NOMO-1 (cell line): ENCODE data around the gene ASXL3.

Source experiments
- DNase-seq, 2 experiments: peaks; one replicate each; lab custom pipeline; 2025; ENCODE audit not compliant: unreplicated experiment in 2 of 2; lab: John Stamatoyannopoulos, UW

The ASXL3 gene

DNA sequence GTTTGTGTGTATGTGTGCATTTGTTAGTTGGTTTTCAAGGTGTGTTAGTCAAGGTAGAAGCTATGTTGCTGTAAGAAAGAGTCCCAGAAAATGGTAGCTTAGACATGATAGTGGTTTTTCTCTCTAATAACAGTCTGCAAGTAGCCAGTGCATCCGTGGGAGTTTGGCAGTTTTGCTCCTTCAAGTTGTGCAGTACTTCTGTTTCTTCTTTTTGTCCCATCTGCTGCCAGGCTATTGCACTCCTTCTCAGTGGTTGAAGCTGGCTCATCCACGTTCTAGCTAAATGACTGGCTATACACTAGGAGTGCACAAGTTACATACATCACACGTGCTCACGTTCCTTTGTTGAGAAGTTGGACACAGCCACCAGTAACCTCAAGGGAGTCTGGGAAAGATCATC is 134.7 kb downstream of the ASXL3 start:
- no peak for DNase-seq

DNA sequence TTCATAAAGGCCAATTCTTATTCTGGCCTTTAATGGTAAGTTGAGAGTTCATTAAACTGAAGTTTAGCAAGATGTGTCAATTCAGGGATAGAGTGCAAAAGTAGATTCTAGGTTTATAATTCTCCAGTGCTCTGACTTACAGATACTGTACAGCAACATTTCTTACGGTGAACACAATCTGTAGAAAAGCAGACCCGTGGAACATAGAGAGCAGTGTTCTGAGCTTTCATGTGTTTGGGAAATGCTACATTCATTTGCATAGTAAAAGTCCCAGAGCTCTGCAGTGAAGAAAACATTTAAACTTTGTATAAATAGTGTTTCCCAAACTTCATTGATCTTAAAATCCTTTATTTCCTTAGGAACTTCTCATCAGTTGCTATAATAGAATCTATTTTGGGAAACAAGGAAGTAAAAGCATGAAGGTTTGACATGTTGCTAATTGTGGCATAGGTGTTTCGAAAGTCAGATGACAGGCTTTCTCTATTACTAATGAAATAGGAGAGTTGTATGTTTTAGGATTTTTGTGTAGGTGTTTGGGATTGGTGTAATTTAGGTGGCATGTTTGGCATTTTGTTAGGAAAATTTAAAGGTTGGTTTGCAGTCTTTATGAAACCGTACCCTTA is 138.2 kb downstream of the ASXL3 start:
- peak in 1 of 2 experiments; percentile 19 for DNase-seq

DNA sequence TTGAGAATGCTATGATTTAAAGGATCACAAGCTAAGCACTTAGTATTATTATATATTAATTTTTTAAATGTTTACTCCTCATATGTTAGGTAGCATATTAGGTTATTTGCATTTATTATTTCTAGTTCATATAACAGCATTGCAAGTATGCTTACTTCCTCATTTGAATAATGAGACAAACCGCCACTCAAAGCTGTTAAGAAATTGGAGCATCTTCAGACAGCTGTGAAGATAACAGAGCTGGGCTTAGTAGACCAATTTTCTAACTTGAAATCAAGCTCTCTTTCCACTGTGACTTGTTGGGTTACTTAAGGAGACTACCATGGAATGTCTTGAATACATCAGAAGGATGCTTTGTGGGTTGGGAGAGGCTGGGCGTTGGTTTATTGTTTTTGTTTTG is 139.3 kb downstream of the ASXL3 start:
- peak in 1 of 2 experiments; percentile 40 for DNase-seq

DNA sequence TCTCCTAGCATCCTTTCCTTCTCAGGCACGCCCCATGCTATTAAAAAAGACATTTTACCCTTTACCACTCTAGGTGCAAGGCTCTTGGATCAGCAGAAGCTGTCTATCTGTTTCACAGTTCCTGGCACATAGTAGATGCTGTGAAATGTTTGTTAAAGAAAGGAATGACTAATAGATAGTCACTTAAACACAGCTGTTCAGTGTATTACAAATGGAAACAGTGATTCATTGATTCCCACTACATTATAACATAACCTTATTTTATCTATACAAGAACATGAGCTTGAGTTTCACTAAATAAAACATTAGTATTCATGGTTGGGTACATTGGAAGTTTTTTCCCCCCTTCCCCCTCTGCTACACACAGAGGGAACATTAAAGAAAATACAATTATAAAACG is 142.1 kb downstream of the ASXL3 start:
- DNase-seq = no peak

DNA sequence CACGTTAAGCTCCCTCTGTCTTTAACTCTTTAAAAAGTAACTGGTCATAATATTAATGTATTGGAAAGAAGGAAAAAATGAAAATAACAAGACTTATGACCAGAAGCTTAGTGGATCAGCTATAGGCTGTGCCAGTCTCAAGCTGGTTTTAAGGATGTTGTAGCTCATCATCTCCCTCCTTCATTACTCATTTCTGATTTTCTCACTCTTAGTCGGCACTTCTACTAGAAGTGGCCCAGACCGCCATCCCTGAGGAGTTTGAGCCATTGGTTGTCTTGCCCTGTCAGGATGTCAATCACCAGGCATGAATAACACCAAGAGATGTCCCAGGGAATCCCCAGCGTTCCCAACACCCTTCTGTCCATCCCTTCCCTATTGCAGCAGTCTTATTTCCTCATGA is 151.5 kb downstream of the ASXL3 start:
- DNase-seq = no peak

GRCh38 chr18:33733376-33733775 is 155.4 kb downstream of the ASXL3 start:
- peak in 1 of 2 experiments; percentile 5 for DNase-seq

DNA sequence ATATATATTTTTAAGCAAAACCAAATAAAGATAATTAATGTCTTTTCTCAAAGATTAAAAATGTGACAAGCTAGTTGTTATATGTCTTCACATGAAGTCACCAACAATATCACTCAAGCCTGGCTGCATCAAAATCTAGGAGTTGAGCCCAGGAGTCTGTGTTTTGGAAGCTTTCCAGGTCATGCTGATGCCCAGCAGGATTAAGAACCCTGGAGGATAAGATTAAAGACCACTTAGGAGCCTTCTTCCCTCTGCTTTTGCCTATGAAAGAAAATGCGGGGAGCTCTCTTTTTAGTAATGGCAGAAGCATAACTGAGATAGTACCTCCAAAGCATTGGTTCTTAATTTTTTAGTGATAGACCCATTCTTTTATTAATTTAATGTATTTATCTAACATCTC is 157.4 kb downstream of the ASXL3 start:
- DNase-seq = no peak

- DNase-seq = no peak
Measured at GRCh38 chr18:33741760-33742159, 163.7 kb downstream of the ASXL3 start.

GRCh38 chr18:33744032-33744697 is 166.1 kb downstream of the ASXL3 start:
- no peak for DNase-seq

DNA sequence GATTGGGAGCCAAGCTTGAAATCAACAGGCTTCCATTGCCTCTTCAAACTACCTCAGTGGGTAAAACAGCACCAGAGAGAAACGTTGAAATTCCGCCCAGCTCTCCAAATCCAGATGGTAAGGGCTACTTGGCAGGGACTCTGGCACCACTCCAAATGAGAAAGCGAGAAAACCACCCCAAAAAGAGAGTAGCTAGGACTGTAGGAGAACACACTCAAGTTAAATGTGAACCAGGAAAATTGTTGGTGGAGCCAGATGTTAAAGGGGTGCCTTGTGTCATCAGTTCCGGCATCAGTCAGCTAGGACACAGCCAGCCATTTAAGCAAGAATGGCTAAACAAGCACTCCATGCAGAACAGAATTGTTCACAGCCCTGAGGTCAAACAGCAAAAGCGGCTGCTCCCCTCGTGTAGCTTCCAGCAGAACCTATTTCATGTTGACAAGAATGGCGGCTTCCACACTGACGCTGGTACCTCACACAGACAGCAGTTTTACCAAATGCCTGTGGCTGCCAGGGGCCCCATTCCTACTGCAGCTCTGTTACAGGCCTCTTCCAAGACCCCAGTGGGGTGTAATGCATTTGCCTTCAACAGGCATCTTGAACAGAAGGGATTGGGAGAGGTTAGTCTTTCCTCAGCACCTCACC is 167.3 kb downstream of the ASXL3 start:
- DNase-seq = no peak

DNA sequence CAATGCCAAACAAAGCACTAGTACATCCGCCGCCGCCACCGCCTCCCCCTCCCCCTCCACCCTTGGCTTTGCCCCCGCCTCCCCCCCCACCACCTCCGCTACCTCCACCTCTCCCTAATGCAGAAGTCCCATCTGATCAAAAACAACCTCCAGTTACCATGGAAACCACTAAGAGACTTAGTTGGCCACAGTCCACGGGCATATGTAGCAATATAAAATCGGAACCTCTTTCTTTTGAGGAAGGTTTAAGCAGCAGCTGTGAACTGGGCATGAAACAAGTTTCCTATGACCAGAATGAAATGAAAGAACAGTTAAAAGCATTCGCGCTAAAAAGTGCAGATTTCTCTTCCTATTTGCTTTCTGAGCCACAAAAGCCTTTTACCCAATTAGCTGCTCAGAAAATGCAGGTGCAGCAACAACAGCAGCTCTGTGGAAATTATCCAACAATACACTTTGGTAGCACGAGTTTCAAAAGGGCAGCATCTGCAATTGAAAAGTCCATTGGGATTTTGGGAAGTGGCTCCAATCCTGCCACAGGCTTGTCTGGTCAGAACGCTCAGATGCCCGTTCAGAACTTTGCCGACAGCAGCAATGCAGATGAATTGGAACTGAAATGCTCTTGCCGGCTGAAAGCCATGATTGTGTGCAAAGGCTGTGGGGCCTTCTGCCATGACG is 168.0 kb downstream of the ASXL3 start:
- DNase-seq = no peak

DNA sequence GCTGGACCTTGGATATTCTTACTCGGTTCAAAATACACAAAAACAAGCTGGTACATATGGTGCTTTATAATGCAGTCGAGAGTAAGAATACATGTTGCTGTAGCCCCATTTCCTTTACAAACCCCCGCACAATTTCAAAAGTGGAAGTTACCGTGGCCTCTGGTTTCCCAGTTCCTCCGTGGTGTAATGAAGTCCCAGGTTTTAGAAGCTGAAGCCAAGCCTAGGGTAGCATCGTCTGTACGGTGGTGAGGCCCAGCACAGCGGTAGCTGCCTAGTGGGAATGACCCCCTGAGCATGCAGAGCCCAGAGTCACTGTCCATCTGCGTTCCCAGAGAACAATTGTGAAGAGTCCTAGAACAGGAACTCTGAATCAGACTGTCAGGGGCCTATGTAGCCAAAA is 171.8 kb downstream of the ASXL3 start:
- DNase-seq = peak; percentile 11 to 26

- no peak for DNase-seq
Measured at GRCh38 chr18:33750366-33750765, 172.3 kb downstream of the ASXL3 start.

DNA sequence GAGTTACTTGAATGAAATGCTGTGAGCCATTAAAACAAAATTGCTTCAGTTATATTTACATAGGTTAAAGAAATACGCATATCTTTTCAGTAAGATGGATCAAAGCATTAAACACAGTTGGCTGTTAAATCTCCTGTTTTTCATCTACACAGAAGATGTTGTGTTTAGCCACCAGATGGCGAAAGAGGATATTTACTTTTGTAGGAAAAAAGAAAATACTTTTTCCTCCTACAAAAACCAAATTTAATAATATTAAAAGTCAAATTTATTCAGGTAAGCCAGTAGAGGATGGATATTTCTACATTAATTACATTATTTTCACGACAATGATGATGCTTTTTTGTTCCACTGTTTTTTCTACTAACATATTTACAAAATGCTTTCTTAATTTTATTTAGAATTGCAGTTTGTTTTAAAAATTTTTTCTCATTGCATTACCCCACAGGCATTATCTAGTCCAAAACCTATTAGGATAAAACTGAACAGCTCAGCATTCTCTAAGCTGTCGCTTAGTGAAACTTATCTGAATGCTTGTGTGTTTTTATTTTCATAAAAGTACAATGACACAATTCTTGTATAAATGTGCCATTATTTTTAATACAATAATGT is 173.7 kb downstream of the ASXL3 start:
- DNase-seq = no peak

DNA sequence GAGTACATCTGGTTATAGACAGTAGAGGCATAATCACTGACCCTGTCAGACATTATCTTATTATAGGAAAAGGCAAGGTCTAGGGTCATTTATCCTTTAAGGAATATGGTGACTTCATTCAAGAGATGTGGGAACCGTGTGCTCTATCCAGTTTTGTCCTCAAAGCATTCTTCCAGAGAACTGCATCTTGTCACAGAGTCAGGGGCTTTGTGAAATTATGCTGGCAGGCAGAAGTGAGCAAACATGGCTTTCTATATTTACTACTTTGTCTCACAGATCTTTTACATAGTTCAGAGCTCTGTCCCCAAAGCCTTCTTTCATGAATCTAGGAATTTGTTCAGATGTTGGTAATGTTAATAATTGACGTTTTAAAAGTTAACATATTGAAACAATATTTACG is 177.4 kb downstream of the ASXL3 start:
- no peak for DNase-seq

DNA sequence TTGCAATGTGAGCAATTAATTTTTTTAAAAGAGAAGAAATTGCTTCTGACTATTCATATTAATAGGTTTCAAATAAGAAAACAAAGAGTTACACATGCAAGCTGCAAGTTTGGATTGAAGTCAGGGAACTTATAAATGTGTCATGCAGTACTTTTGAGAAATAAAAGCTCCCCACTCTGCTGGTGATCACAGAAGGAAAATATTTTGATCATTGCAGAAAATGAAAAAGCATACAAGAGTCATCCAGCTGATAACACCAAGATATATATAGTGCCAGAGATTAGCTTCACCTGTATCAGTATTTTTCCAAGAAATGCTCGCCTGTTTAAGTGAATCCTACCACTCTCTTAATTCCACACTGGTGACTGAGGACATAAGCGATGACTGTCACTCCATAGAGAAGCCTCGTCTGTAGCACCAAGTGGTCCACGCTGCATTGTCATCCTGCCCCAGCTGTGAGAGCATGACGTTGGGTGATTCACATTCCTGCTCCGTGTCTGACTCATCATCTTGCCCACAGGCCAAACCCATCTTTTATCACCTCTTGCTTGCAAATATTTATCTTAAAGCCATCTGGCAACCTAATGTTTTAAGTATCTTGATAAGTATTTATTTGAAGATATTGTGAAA is 178.0 kb downstream of the ASXL3 start:
- DNase-seq = peak in 1 of 2 experiments; percentile 15

GRCh38 chr18:33757037-33757436 is 179.0 kb downstream of the ASXL3 start:
- no peak for DNase-seq

- DNase-seq = no peak
Measured at GRCh38 chr18:33761363-33761762, 183.3 kb downstream of the ASXL3 start.

DNA sequence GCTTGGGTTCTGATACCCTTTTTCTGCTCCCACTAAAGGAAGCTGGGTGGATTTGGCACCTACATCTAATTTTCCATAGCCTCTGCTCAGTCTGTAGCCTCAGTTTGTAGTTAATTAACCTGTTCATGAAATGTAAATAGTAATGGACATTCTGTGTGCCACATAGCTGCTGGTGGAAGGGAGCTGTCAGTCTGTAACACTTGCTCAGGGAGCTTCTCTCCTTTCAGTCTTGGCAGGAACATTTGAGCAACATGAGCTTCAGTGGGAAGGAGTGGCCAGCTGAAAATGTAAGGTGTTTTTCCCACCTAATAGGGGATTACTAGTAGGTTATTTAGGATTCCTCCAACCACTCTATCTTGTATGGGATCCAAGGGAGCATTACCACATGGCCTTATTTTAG is 203.4 kb downstream of the ASXL3 start:
- no peak for DNase-seq
